Neural progenitor cell (in vitro differentiated cells): ENCODE measurements around the gene NQO2. TPM values are rescaled to one million over a fixed set of nuclear protein-coding genes. Genes with fewer than 3 reads are reported as not detected.
"Not testable (repeated sequence)": the region's sequence is repeated elsewhere in the genome, so short reads cannot be mapped to it uniquely, and the experiment has no call there.

Experiments used
- DNase-seq: peaks from one replicate; pipeline ENCODE4 v3.0.0-alpha.2; 2016; ENCODE audit warnings: low spot score
- H2AFZ ChIP-seq: fragments of 200-600 bp; sonication (generic); replicated peaks from 2 replicates; pipeline ENCODE4 v1.6.1; 2016; ENCODE audit warnings: antibody characterized with exemption
- H3F3A ChIP-seq: fragments of 200-600 bp; sonication (generic); 2 replicates; pipeline ENCODE4 v1.6.1; 2016; ENCODE audit warnings: antibody characterized with exemption, low read depth
- H3K27ac ChIP-seq: fragments of 200-600 bp; sonication (generic); 2 replicates; pipeline ENCODE4 v1.5.1; 2016; ENCODE audit warnings: mild to moderate bottlenecking
- H3K27me3 ChIP-seq: fragments of 200-600 bp; sonication (generic); 2 replicates; pipeline ENCODE4 v1.6.1; 2016; ENCODE audit warnings: mild to moderate bottlenecking, moderate library complexity
- H3K36me3 ChIP-seq: fragments of 200-600 bp; sonication (generic); 2 replicates; pipeline ENCODE4 v1.5.1; 2016
- H3K4me1 ChIP-seq: fragments of 200-600 bp; sonication (generic); 2 replicates; pipeline ENCODE4 v1.6.1; 2016; ENCODE audit warnings: mixed run types
- H3K4me2 ChIP-seq: fragments of 200-600 bp; sonication (generic); 2 replicates; pipeline ENCODE4 v1.6.1; 2016
- H3K4me3 ChIP-seq: fragments of 200-600 bp; sonication (generic); 2 replicates; pipeline ENCODE4 v1.5.1; 2016
- H3K79me2 ChIP-seq: fragments of 200-600 bp; sonication (generic); 2 replicates; pipeline ENCODE4 v1.6.1; 2016; ENCODE audit warnings: low read depth
- H3K9ac ChIP-seq: fragments of 200-600 bp; sonication (generic); 2 replicates; pipeline ENCODE4 v1.6.1; 2016
- H3K9me3 ChIP-seq: fragments of 200-600 bp; sonication (generic); 2 replicates; pipeline ENCODE4 v1.5.1; 2016; ENCODE audit warnings: low read depth
- H4K20me1 ChIP-seq: fragments of 200-600 bp; sonication (generic); 2 replicates; pipeline ENCODE4 v1.6.1; 2016; ENCODE audit warnings: low read depth
- H3K27ac Mint-ChIP-seq: 3 replicates; pipeline ENCODE4 v1.8.0; 2021; ENCODE audit warnings: mixed read lengths
- H3K27me3 Mint-ChIP-seq: 2 replicates; pipeline ENCODE4 v1.8.0; 2022; ENCODE audit warnings: low read depth, mild to moderate bottlenecking, inconsistent platforms, moderate library complexity, mixed read lengths; ENCODE audit not compliant: insufficient read depth
- H3K36me3 Mint-ChIP-seq: 3 replicates; pipeline ENCODE4 v1.8.0; 2021; ENCODE audit warnings: mixed read lengths
- H3K4me1 Mint-ChIP-seq: 3 replicates; pipeline ENCODE4 v1.8.0; 2021; ENCODE audit warnings: mixed read lengths
- H3K4me3 Mint-ChIP-seq: 3 replicates; pipeline ENCODE4 v1.8.0; 2021; ENCODE audit warnings: mild to moderate bottlenecking, moderate library complexity, mixed read lengths
- H3K9me3 Mint-ChIP-seq: 3 replicates; pipeline ENCODE4 v1.8.0; 2020; ENCODE audit warnings: mixed read lengths
- EZH2 ChIP-seq: fragments of 200-600 bp; sonication (generic); IDR thresholded peaks from 2 replicates; pipeline ENCODE4 v1.6.1; 2017; ENCODE audit warnings: antibody characterized with exemption, mild to moderate bottlenecking, moderate library complexity
- EZH2phosphoT487 ChIP-seq: fragments of 200-600 bp; sonication (generic); IDR thresholded peaks from 2 replicates; pipeline ENCODE4 v1.6.1; 2017; ENCODE audit warnings: antibody characterized with exemption
- total RNA-seq: library from RNA; depleted of rRNA; stranded (reverse); fragments of >200 nt; gene quantifications from 2 replicates; pipeline ENCODE4 v1.2.3, GENCODE V29; 2015; ENCODE audit warnings: low replicate concordance
- TF ChIP-seq, protein P1 (sequence below): fragments of 200-600 bp; sonication (generic); IDR thresholded peaks from 2 replicates; pipeline ENCODE4 v1.5.1; 2017; ENCODE audit warnings: antibody characterized with exemption, mild to moderate bottlenecking

Gene NQO2
- total RNA-seq, 1 donor from 2014 or later, result 19.5 TPM

DNA sequence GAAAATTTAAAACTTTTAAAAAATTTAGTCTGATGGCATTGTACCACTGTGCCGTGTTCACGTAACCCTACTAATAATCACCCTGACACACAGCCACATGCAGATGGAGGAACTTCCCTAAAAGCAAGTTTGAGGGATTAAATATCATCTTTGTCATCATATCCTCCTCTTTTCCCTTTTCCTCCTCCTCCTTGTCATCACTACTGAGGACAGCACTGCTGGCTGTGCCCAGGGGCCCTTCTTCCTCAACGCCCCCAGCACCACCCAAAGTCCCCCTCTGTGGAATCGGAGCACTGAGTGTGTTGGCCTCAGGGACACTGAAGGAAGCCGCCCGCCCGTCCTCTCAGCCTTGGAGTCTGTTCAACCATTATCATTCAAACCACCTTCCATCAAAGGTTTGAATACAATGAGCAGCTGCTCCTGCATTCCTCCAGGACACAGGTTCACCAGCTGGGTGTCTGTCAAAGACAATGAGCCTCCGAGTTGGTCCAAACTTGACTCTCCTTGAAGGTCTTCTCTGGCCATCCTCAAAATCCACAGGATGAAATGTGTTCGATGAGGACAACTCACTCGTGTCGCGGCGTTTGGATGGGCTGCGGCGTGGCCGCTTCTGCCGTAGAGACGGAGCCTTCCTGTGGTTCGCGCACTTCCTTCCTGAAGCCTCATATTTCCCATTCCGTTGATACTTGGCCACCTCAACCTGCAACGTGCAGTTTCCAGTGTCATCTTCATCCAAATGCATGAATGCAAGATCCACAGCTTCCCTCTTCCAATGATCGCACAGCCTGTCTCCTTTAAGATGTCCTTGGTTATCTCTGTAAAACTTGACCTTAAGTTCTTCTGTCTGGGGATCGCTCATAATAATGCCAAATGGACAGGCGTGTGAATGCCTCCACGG is 23.3 kb downstream of the NQO2 start:
- TF ChIP-seq EZH2phosphoT487 (no peak), EZH2 (no peak)
- TF ChIP-seq, protein P1, sequence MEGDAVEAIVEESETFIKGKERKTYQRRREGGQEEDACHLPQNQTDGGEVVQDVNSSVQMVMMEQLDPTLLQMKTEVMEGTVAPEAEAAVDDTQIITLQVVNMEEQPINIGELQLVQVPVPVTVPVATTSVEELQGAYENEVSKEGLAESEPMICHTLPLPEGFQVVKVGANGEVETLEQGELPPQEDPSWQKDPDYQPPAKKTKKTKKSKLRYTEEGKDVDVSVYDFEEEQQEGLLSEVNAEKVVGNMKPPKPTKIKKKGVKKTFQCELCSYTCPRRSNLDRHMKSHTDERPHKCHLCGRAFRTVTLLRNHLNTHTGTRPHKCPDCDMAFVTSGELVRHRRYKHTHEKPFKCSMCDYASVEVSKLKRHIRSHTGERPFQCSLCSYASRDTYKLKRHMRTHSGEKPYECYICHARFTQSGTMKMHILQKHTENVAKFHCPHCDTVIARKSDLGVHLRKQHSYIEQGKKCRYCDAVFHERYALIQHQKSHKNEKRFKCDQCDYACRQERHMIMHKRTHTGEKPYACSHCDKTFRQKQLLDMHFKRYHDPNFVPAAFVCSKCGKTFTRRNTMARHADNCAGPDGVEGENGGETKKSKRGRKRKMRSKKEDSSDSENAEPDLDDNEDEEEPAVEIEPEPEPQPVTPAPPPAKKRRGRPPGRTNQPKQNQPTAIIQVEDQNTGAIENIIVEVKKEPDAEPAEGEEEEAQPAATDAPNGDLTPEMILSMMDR, result no peak
- peaks cover 15% of the 10 kb centered on the region for H3F3A ChIP-seq
- peaks cover 25% of the 10 kb centered on the region for H3K36me3 Mint-ChIP-seq
- H3K27me3 ChIP-seq, result peaks cover 8% of the 10 kb centered on the region
- peaks cover 12% of the 10 kb centered on the region for H3K9me3 Mint-ChIP-seq
- H3K4me3 ChIP-seq, result no peak overlapping the region
- H4K20me1 ChIP-seq, result no peaks in the 10 kb centered on the region
- no peak for DNase-seq
- no peak overlapping the region for H3K9ac ChIP-seq
- H3K4me1 ChIP-seq, result peaks cover 21% of the 10 kb centered on the region
- no peak overlapping the region for H2AFZ ChIP-seq
- no peak overlapping the region for H3K4me3 Mint-ChIP-seq
- H3K4me1 Mint-ChIP-seq, result peaks cover 35% of the 10 kb centered on the region
- H3K27me3 Mint-ChIP-seq, result peaks cover 3% of the 10 kb centered on the region
- no peak overlapping the region for H3K27ac ChIP-seq
- no peaks in the 10 kb centered on the region for H3K9me3 ChIP-seq
- H3K4me2 ChIP-seq, result peak overlapping the region; percentile 55
- H3K36me3 ChIP-seq, result no peaks in the 10 kb centered on the region
- no peaks in the 10 kb centered on the region for H3K79me2 ChIP-seq
- no peak overlapping the region for H3K27ac Mint-ChIP-seq

DNA sequence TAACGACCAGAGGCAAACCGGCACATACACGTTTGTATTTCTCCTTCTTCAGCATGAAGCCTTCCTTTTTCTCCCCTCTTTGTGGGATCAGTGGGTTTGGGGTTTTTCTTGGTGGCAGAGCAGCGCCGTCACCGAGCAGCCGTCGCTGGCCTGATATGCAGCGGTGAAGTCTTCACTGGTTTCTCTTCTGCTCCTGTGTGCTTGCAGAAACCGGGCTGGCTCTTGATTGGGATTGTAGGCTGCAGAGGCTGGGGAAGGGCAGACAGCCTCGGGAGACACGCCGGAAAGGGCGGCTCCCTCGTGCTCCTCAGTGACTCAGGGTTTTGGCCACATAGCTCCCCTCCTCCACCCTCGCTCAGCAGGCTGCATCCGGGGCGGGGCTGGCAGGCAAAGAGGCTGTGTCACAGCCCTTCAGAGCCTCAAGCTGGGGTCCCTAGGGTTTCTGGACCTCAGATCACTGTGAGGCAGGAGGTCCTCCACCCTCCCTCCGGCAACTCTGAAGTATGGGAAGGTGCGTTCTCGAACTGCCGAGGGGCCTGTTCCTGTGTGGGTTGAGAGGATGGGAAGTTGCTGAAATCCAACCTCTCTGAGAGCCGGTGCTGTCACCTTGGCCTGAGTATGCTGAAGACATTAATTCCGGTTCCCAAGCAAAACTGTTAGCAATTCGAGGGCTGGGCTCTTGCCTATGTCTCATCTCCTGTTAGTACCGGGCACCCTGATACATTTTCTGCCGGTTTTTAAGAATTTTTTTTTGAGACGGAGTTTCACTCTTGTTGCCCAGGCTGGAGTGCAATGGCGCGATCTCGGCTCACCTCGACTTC is 24.2 kb downstream of the NQO2 start:
- Mint-ChIP-seq H3K27ac (no peak overlapping the region), H3K9me3 (peaks cover 12% of the 10 kb centered on the region), H3K27me3 (peaks cover 3% of the 10 kb centered on the region), H3K4me1 (peaks cover 35% of the 10 kb centered on the region), H3K4me3 (no peak overlapping the region), H3K36me3 (peaks cover 24% of the 10 kb centered on the region)
- Histone ChIP-seq H3K4me3 (no peak overlapping the region), H2AFZ (peak overlapping the region; percentile 74), H3K36me3 (no peaks in the 10 kb centered on the region), H3K9ac (no peak overlapping the region), H4K20me1 (no peaks in the 10 kb centered on the region), H3K9me3 (no peaks in the 10 kb centered on the region), H3K27ac (no peak overlapping the region), H3K4me2 (peak overlapping the region; percentile 55), H3K27me3 (peaks cover 8% of the 10 kb centered on the region), H3K4me1 (peaks cover 21% of the 10 kb centered on the region), H3K79me2 (no peaks in the 10 kb centered on the region), H3F3A (peaks cover 15% of the 10 kb centered on the region)
- peak; percentile 52 for DNase-seq
- TF ChIP-seq EZH2, result no peak
- TF ChIP-seq, protein P1, result no peak
- TF ChIP-seq EZH2phosphoT487, result no peak

DNA sequence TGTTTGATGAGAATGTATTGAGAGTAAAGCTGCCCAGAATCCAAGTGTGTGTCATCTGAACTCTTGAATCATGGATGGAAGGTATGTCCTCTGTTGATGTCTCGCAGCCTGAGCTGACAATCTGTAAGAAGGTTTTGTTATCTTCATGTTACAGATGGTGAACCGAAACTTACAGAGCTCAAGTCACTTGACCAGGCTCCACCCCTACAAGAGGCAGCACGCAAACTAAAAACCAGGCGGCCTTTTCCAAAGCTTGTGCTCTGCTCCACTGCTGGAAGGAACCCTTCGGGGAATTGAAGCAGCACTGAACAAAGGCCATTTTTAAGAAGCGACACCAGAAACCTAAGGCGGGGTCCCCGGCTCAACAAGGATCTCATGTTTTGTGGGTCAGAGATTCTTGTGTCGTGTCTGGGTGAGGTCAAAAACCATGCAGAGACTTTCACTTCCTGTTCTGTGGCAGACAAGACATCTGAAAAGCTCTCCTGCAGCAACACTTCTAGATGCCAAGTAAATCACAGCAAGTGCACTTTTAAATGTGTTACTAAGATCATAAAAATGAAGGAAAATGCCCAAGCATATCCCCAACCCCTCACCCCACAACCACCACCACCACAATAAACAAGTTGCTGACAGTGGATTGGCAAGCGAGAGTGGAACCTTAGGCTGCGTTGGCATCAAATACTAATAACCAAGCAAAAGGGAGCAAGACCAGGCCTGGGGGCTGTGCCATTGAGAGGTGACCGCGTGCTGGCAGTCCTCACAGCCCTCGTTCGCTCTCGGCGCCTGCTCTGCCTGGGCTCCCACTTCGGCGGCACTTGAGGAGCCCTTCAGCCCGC is 27.3 kb downstream of the NQO2 start:
- Histone ChIP-seq H4K20me1 (no peaks in the 10 kb centered on the region), H2AFZ (no peak overlapping the region), H3K27ac (peak overlapping the region; percentile 16), H3K4me2 (no peak overlapping the region), H3K36me3 (no peaks in the 10 kb centered on the region), H3K27me3 (peaks cover 8% of the 10 kb centered on the region), H3K9me3 (no peaks in the 10 kb centered on the region), H3F3A (peaks cover 15% of the 10 kb centered on the region), H3K9ac (no peak overlapping the region), H3K4me1 (peaks cover 21% of the 10 kb centered on the region), H3K79me2 (no peaks in the 10 kb centered on the region), H3K4me3 (no peak overlapping the region)
- peaks cover 12% of the 10 kb centered on the region for H3K9me3 Mint-ChIP-seq
- H3K4me1 Mint-ChIP-seq, result peaks cover 35% of the 10 kb centered on the region
- H3K27ac Mint-ChIP-seq, result peak overlapping the region; percentile 94
- H3K4me3 Mint-ChIP-seq, result peak overlapping the region; percentile 30
- TF ChIP-seq, protein P1, result no peak
- TF ChIP-seq EZH2phosphoT487, result no peak
- TF ChIP-seq EZH2, result no peak
- peaks cover 11% of the 10 kb centered on the region for H3K36me3 Mint-ChIP-seq
- peak; percentile 28 for DNase-seq
- H3K27me3 Mint-ChIP-seq, result no peaks in the 10 kb centered on the region

DNA sequence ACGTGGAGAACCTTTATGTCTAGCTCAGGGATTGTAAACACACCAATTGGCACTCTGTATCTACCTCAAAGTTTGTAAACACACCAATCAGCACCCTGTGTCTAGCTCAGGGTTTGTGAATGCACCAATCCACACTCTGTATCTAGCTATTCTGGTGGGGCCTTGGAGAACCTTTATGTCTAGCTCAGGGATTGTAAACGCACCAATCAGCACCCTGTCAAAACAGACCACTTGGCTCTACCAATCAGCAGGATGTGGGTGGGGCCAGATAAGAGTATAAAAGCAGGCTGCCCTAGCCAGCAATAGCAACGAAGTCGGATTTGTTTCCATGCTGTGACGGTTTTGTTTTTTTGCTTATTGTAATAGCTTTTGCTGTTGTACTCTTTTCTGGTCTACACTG is 28.5 kb downstream of the NQO2 start:
- not testable (repeated sequence) for H3K4me3 Mint-ChIP-seq, H2AFZ ChIP-seq, H4K20me1 ChIP-seq, H3K9ac ChIP-seq, H3K36me3 Mint-ChIP-seq, H3K9me3 ChIP-seq, H3K27me3 ChIP-seq, H3K27ac ChIP-seq, H3K27me3 Mint-ChIP-seq, DNase-seq, H3K4me3 ChIP-seq, H3K27ac Mint-ChIP-seq, H3K9me3 Mint-ChIP-seq, H3K36me3 ChIP-seq, H3K79me2 ChIP-seq, H3K4me2 ChIP-seq
- H3F3A ChIP-seq, result peaks cover 15% of the 10 kb centered on the region
- H3K4me1 Mint-ChIP-seq, result peaks cover 30% of the 10 kb centered on the region
- H3K4me1 ChIP-seq, result peaks cover 16% of the 10 kb centered on the region
